ENCODE data around the gene ERI3. TPM values are rescaled to one million over a fixed set of nuclear protein-coding genes. Genes with fewer than 3 reads are reported as not detected.

Gene ERI3
- total RNA-seq, 1 experiment from 2014 or later = 74.2 TPM

DNA sequence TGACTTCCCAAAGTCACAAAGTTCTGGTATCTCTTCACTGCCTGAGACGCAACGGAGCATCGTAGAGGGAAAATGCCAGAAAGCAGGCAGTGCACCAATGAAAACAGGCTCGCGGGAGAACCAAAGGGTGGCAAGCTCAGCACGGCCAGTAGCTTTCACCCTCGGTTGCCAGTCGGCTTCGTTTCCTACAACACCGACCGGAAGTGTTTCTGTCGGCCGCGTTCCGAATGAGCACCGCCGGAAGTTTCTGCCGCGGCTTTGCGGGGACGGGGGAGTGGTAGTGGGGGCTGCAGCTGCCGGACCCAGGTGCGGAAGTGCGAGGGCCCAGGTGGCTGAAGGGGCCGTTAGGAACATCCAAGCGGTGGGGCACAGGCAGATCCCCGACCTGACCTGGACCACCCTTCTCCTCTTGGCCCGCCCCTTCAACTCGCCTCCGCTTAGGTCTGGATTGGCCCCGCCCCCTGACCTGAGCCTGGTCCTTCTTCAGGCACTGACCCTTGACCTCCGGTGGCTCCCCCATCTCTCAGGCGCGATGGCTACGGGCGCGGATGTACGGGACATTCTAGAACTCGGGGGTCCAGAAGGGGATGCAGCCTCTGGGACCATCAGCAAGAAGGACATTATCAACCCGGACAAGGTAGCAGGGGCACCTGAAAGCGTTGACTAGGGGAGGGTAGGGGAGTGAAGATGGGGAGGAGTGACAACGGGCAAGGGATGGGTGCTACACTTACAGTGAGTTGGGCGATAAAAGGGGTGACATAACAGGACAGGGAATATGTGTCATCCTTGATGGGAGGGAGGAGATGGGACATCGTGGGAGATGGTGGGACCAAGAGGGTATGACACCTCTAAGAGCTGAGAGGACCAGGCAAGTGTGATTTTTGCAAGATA lies 141.6 kb downstream of the ERI3 start, which contains the start of gene DMAP1:
TSS of gene DMAP1 (plus strand) at position 250 of the 891 bp plus-strand sequence. CDS start at position 533, 283 bp downstream.
- intact Hi-C loops (cut with micrococcal nuclease) = no loop called here
- Histone ChIP-seq H3K36me3 (ENCODE audit: control insufficient read depth in 1 of 2, insufficient read depth in 2 of 2, low read length in 2 of 2) (peaks cover 0 to 9% of the 10 kb centered on the region in 2 experiments; a peak in 1 of 4 replicates), H3K9ac (ENCODE audit: low read length) (peak within 1 kb of the TSS; percentile 71), H3K4me1 (ENCODE audit: control insufficient read depth in 1 of 2, insufficient read depth in 2 of 2, low read length in 2 of 2) (peaks cover 10 to 23% of the 10 kb centered on the region in 2 experiments; a peak in 3 of 4 replicates), H3K27ac (ENCODE audit: low read depth, low read length) (peak within 1 kb of the TSS; percentile 36; the same call in 1 of the 2 replicates), H3K9me2 (ENCODE audit: insufficient read depth) (no peaks in the 10 kb centered on the region), H3K9me3 (ENCODE audit: control insufficient read depth in 1 of 2, insufficient read depth in 1 of 2, low read depth in 1 of 2, low read length in 2 of 2) (no peaks in the 10 kb centered on the region), H4K20me1 (ENCODE audit: insufficient read depth) (no peaks in the 10 kb centered on the region), H3K4me3 (replicated peaks in 1 of 2; ENCODE audit: low read depth in 1 of 2, low read length in 2 of 2) (peak within 1 kb of the TSS; percentile 95 to 97), H3K4me2 (ENCODE audit: low read length) (peak within 1 kb of the TSS; percentile 97), H3K27me3 (ENCODE audit: insufficient read depth, low read length) (no peaks in the 10 kb centered on the region), H3K79me2 (ENCODE audit: insufficient read depth, low read length) (no peaks in the 10 kb centered on the region; the same call in 1 of the 2 replicates), H2AFZ (ENCODE audit: low read depth, low read length, poor library complexity, severe bottlenecking) (peak within 1 kb of the TSS; percentile 89)
- BruUV-seq (replicated peaks) = TSS peak; percentile 69
- RAD21 ChIA-PET (ENCODE audit: low non-redundant PET in 1 of 2, low total read pairs in 2 of 2, uncharacterized antibody in 2 of 2, unreplicated experiment in 2 of 2) = interaction anchor here in 1 of 2 experiments (0.9 kb wide), 1 partner anchor 110 kb away, joined by 3 read pairs; no protein-coding TSS in a partner anchor
- CTCF ChIA-PET = interaction anchor here (0.7 to 1.4 kb wide), 3 partner anchors 110 to 165 kb away, joined by 3 read pairs; no protein-coding TSS in a partner anchor
- DNase-seq (ENCODE audit: low read depth, low spot score) = peak; percentile 67
- POLR2A ChIA-PET = interaction anchor here (0.7 to 0.8 kb wide), 2 partner anchors 59 to 314 kb away, joined by 3 to 4 read pairs; no protein-coding TSS in a partner anchor
- ATAC-seq = peak; percentile 81
- TF ChIP-seq YY1 (IDR thresholded peaks at IDR 0.05; ENCODE audit: extremely low read depth, insufficient replicate concordance, low read depth, low read length) (peak; percentile 89), EZH2phosphoT487 (IDR thresholded peaks at IDR 0.05; ENCODE audit: borderline replicate concordance) (no peak), POLR2AphosphoS5 (IDR thresholded peaks at IDR 0.05; ENCODE audit: low read depth, low read length) (peak; percentile 76), ZNF274 (IDR thresholded peaks at IDR 0.05; ENCODE audit: low read depth, low read length) (no peak), SP1 (IDR thresholded peaks at IDR 0.05; ENCODE audit: low read depth) (peak; percentile 86), REST (IDR thresholded peaks at IDR 0.05; ENCODE audit: low read depth) (no peak), POLR2A (IDR thresholded peaks at IDR 0.05; ENCODE audit: borderline replicate concordance, extremely low read depth, insufficient read depth, insufficient read length) (no peak), SRF (IDR thresholded peaks at IDR 0.05; ENCODE audit: low read depth) (peak; percentile 93), FOSL1 (IDR thresholded peaks at IDR 0.05; ENCODE audit: low read depth) (no peak), CBX3 (IDR thresholded peaks at IDR 0.05; ENCODE audit: low read depth) (peak; percentile 99), JUND (IDR thresholded peaks at IDR 0.05) (no peak), SIN3A (IDR thresholded peaks at IDR 0.05; ENCODE audit: low read depth) (no peak), TCF7L2 (IDR thresholded peaks at IDR 0.05; ENCODE audit: borderline replicate concordance, extremely low read depth, insufficient read depth, insufficient read length) (peak; percentile 71), ZFX (IDR thresholded peaks at IDR 0.05) (no peak), RAD21 (IDR thresholded peaks at IDR 0.05; ENCODE audit: low read depth) (peak; percentile 50), CEBPB (IDR thresholded peaks at IDR 0.05; ENCODE audit: low read depth) (no peak; the same call in 1 of the 2 replicates), ELF1 (IDR thresholded peaks at IDR 0.05; ENCODE audit: borderline replicate concordance, low read depth) (no peak; the same call in 1 of the 2 replicates), EGR1 (IDR thresholded peaks at IDR 0.05; ENCODE audit: low read depth) (peak; percentile 66)
- TF ChIP-seq, protein P1, sequence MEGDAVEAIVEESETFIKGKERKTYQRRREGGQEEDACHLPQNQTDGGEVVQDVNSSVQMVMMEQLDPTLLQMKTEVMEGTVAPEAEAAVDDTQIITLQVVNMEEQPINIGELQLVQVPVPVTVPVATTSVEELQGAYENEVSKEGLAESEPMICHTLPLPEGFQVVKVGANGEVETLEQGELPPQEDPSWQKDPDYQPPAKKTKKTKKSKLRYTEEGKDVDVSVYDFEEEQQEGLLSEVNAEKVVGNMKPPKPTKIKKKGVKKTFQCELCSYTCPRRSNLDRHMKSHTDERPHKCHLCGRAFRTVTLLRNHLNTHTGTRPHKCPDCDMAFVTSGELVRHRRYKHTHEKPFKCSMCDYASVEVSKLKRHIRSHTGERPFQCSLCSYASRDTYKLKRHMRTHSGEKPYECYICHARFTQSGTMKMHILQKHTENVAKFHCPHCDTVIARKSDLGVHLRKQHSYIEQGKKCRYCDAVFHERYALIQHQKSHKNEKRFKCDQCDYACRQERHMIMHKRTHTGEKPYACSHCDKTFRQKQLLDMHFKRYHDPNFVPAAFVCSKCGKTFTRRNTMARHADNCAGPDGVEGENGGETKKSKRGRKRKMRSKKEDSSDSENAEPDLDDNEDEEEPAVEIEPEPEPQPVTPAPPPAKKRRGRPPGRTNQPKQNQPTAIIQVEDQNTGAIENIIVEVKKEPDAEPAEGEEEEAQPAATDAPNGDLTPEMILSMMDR (IDR thresholded peaks at IDR 0.05 in 2 of 3, conservative IDR thresholded peaks at IDR 0.05 in 1 of 3; ENCODE audit: borderline replicate concordance in 1 of 3, insufficient read depth in 1 of 3, low read depth in 2 of 3, low read length in 2 of 3) = no peak
- TF ChIP-seq, protein P2, sequence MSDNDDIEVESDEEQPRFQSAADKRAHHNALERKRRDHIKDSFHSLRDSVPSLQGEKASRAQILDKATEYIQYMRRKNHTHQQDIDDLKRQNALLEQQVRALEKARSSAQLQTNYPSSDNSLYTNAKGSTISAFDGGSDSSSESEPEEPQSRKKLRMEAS (IDR thresholded peaks at IDR 0.05) = peak; percentile 89
- TF ChIP-seq, protein P3, sequence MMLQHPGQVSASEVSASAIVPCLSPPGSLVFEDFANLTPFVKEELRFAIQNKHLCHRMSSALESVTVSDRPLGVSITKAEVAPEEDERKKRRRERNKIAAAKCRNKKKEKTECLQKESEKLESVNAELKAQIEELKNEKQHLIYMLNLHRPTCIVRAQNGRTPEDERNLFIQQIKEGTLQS (IDR thresholded peaks at IDR 0.05) = no peak

Data from HCT116 (cell line).